LNCAP (cell line): ENCODE data around the gene ZNF385C.

ENCODE experiments used
- CTCF ChIP-seq: fragments of 450-650 bp; IDR thresholded peaks from 2 replicates; pipeline ENCODE4 v1.5.1; 2017; ENCODE audit warnings: mild to moderate bottlenecking

ZNF385C gene

GRCh38 chr17:42097691-42098631 is at the start of gene ZNF385C:
TSS of gene ZNF385C (minus strand) at chr17:42098473. CDS start at chr17:42063056, 35,417 bp downstream.
- no peak for TF ChIP-seq CTCF

- no peak for TF ChIP-seq CTCF
Measured at GRCh38 chr17:42146911-42147607, 48.8 kb upstream of the ZNF385C start.

GRCh38 chr17:42142371-42142896 is 44.2 kb upstream of the ZNF385C start:
- no peak for TF ChIP-seq CTCF

GRCh38 chr17:42141382-42141781 is 43.1 kb upstream of the ZNF385C start:
- no peak for TF ChIP-seq CTCF

GRCh38 chr17:42138749-42139492 is 40.6 kb upstream of the ZNF385C start:
- no peak for TF ChIP-seq CTCF

GRCh38 chr17:42136654-42137051 is 38.4 kb upstream of the ZNF385C start:
- no peak for TF ChIP-seq CTCF
